22Rv1 (cell line): ENCODE measurements around the gene ROBO4.

Source experiments
- H3K27ac ChIP-seq: fragments of 450-650 bp; 2 replicates; pipeline ENCODE4 v1.5.1; 2017
- ZFX ChIP-seq: fragments of 450-650 bp; IDR thresholded peaks from 2 replicates; pipeline ENCODE4 v1.6.1; 2017; ENCODE audit warnings: antibody characterized with exemption, borderline replicate concordance
- TF ChIP-seq, protein P1 (sequence below): fragments of 450-650 bp; IDR thresholded peaks from 2 replicates; pipeline ENCODE4 v1.5.1; 2017; ENCODE audit warnings: mild to moderate bottlenecking

ROBO4 gene

DNA sequence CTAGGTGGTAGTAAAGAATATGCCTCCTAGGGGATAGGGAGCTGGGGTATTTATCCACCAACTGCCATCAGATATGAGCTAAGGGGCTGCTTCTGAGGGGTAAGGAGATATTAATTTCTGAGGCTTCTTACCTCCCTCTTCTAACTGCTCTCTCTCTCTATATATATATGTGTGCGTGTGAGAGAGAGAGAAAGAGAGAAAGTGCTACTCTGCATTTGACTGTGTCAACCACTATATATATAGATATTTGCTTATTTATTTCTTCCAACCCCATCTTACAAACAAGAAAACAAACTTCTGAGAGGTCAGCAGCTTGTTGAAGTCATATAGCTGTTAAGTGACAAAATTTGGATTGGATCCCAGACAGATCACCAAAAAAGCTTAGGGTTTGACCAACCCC is 44.0 kb upstream of the ROBO4 start:
- no peak overlapping the region for H3K27ac ChIP-seq
- TF ChIP-seq, protein P1, sequence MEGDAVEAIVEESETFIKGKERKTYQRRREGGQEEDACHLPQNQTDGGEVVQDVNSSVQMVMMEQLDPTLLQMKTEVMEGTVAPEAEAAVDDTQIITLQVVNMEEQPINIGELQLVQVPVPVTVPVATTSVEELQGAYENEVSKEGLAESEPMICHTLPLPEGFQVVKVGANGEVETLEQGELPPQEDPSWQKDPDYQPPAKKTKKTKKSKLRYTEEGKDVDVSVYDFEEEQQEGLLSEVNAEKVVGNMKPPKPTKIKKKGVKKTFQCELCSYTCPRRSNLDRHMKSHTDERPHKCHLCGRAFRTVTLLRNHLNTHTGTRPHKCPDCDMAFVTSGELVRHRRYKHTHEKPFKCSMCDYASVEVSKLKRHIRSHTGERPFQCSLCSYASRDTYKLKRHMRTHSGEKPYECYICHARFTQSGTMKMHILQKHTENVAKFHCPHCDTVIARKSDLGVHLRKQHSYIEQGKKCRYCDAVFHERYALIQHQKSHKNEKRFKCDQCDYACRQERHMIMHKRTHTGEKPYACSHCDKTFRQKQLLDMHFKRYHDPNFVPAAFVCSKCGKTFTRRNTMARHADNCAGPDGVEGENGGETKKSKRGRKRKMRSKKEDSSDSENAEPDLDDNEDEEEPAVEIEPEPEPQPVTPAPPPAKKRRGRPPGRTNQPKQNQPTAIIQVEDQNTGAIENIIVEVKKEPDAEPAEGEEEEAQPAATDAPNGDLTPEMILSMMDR, result no peak
- no peak for TF ChIP-seq ZFX

GRCh38 chr11:124938970-124939369 is 41.3 kb upstream of the ROBO4 start:
- no peak overlapping the region for H3K27ac ChIP-seq
- TF ChIP-seq ZFX, result no peak
- TF ChIP-seq, protein P1, result no peak

GRCh38 chr11:124938206-124938765 is 40.6 kb upstream of the ROBO4 start:
- no peak overlapping the region for H3K27ac ChIP-seq
- TF ChIP-seq ZFX, result no peak
- TF ChIP-seq, protein P1, result no peak

GRCh38 chr11:124937336-124937935 is 39.8 kb upstream of the ROBO4 start:
- H3K27ac ChIP-seq, result no peak overlapping the region
- TF ChIP-seq, protein P1, result no peak
- no peak for TF ChIP-seq ZFX

GRCh38 chr11:124935548-124936514 is 38.2 kb upstream of the ROBO4 start, which contains the start of gene HEPACAM:
TSS of gene HEPACAM (minus strand) at chr11:124936047. CDS start at chr11:124936006, 41 bp downstream.
- no peak for TF ChIP-seq ZFX
- TF ChIP-seq, protein P1, result no peak
- no peak within 1 kb of the TSS for H3K27ac ChIP-seq

- TF ChIP-seq, protein P1, result no peak
- no peak for TF ChIP-seq ZFX
- H3K27ac ChIP-seq, result no peak overlapping the region
Observed at GRCh38 chr11:124934862-124935547, 37.3 kb upstream of the ROBO4 start.
